GM21619 (cell line): ENCODE data around the gene APBA3.

Experiments
- ATAC-seq: cut with Tn5 transposase; IDR thresholded peaks from one replicate; pipeline ENCODE4 v1.9.1; 2021; ENCODE audit not compliant: unreplicated experiment

APBA3 gene

DNA sequence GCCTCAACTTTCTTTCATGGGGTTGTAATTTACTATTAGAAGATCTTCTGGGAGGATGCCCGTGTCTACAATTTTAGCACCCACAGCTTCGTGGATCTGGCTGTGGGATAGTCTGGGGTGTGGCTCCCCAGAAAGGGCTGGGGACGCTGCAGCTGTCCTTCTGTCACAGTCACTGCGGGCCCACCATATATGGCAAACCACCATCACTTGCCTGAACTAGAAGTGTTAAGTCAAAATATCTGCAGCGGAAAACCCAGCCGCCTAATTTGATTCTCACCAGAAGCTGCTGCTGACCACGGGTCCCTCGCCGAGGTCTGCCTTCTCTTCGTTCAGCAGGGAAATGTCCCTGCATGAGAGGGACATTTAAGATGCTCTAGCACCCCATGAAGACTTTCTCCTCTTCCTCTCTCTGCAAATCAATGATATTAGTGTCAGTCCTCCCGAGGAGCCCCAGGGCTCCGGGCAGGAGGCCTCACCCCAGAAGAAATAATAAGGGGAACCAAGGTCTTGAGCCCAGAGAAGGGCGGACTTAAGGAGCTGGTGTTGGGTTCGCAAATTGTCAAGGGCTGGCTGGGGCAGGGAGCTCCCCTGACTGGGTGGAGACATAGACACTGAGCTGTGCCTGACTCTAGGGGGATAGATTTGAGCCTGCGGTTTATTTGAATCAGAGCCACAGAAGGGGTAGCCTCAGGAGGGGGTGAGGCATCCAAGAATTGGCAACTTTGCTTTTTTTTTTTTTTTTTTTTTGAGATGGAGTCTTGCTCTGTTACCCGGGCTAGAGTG lies 27.7 kb upstream of the APBA3 start:
- ATAC-seq = no peak

DNA sequence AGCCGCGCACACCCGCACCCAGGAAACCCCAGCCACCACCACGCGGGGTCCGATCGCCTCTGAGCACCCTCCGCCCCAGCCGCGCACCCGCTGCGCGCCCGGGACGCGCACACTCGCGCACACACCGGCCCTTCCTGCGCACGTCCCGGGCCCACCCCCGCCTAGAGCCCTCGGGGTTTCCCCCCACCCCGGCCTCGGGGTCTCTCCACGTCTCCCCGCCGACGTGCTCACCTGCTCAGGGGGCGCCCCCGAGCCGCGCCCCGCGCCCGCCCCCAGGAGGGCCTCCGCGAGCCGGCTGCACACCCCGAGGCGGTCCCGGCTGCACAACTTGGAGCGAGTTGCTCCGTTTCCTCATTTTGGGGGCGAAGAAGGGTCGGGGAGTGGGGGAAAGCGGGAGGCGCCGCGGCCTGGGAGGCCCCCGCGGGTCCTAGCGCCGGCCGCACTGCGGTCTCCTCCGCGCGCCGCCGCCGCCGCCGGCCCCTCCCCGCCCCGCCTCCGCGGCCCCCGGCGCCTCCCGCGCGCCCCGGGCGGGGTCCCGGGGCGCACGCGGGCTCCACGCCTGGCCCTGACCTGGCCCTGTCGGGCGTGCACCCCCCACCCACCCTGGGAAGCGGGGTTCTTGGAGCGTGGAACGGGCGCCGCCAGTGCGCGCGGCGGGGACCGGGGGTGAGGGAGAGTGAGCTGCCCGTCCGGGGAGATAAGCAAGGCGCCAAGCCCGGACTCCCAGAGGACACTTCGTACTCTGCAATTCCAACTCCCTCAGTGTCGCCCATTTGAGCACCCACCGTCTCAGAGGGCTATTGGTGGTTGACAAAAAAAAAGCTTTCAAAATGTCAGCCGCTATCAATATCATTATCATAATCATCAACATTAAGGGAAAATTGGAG lies 24.7 kb upstream of the APBA3 start, which contains the start of gene MATK:
TSS of gene MATK (minus strand) at position 444 of the 887 bp plus-strand sequence. CDS start 1,246 bp downstream, outside the sequence.
- no peak for ATAC-seq

DNA sequence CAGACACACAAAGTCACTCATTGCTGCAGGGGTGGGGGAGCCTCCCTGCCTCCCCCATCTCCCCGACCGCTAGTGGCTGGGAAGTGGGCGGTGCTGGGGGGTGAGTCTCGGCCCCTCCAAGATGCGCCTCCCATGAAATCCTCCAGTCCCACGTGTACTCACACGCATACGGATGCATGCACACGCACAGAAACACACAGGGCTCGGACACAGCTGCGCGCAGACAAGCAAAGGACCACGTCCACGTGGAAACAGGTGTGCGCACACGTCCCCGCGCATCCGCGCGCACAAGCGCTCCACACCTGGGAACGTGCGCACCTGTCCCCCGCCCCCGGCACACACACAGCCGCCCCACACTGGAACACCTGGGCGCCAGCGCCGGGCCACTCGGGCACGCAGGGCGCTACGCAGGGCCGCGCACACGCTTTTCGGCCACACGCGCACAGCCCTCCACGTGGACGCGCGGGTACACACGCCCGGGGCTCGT lies 24.0 kb upstream of the APBA3 start:
- ATAC-seq = no peak

DNA sequence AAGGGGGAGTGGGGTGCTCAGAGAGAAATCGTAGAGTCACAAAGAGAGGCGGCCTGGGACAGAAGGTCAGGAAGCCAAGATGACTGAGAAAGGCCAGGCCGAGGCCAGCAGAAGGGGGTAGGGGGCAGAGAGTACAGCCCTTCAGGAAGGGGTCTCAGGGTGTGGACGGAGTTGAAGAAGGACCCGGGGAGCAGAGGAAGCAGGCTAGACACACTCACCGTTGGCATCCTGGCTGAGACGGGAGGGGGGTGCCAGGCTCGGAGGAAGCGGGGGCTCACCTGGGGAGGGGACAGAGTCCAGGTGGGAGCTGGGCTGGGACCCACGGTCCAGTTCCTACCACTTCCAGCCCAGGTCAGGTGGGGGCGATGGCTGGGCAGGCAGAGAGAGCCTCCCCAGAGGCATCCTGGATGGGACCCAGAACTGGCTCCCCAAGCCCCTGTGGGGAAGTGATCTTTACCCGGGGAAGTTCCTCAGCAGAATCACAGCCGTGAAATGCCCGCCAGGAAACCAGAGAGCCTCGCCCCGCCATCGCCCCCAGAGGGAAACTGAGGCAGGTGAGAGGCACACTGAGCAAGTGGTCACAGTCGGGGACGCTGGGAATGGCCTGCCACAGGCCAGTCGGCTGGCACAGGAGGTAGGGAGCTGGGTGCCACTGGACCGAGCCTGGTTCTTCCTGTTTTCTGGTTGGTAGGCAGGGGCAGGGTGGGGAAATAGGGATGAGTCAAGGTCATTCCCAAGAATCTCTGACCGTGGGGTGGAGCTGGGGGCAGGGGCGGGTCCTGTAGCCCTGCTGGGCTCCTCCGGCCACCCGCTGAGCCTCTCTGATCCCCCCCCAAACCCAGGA lies 23.3 kb upstream of the APBA3 start:
- ATAC-seq = no peak

DNA sequence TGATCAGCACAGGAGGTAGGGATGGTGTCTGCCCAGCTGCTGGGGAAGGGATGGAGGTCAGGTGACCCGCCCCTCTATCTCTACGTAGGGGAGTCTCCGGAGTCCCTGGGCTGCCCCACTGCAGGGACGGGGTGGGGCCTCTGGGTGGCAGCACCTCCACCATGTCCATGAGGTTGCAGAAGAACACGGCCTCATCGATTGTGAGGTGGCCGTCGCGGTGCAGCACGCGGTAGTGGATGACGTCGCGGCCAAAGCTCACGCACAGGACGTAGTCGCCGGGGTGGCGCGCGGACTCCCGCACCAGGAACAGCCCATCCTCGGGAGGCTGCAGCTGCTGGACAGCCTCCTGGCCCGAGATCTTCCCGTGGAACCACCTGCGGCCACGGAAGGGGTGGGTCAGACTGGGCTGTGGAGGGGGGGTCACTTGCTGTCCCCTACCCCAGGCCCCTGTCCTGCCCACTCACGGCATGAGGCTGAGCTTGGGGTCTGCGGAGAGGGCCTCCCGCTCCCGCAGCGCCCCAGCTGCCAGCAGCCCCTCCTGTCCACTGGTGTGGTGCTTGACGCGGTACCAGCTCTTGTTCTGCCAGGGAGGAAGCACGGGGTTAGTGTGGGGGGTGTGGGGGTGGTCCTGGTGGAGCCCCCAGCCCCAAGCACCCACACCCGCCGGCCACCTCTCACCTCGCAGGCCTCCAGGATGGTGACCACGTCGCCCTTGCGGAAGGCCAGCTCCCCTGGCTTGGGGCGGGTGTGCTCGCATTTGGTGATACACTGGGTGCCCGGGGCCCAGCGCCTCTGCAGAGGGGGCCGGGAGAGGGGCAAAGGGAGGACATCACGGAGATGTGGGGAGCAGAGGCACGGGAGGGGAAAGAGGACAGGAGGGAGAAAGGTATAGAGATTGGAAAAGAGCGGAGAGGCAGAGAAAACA lies 22.4 kb upstream of the APBA3 start:
- no peak for ATAC-seq

DNA sequence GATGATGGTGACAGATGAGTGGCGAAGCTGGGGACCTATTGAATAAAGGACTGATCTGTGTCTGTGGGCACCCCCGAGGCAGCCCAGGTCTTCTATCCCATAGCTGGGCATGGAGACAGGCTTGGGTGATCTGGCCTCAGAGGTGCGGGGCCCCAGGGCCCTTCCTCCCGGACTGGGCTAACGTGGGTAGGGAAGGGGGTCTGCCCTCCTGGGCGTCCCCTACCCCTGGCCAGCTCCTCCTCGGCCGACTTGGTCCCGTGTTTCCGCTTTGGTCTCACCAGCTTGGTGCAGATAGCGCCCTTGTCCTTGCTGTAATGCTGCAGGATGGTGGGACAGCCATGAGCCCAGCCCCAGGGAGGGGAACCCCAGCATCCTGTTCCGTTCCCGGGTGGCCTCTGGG lies 21.4 kb upstream of the APBA3 start:
- ATAC-seq = no peak

DNA sequence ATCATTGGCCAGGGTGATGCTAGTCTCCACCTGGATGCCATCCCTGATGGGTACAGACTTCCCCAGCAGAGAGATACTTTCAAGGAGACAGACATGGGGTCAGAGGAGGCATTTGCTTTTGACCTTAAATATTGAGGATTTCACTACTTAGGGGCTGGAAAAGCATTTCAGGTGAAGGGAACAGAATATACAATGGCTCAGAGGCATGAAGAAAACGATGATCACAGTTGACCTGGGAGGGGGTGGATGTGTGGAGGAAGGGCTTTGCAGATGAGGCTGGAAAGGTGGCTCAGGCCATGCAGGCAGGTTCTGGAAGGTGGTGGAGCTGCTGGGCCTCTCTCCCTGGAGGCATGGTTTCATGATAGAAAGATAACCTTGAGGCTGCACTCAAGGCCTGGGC lies 20.8 kb upstream of the APBA3 start:
- no peak for ATAC-seq

DNA sequence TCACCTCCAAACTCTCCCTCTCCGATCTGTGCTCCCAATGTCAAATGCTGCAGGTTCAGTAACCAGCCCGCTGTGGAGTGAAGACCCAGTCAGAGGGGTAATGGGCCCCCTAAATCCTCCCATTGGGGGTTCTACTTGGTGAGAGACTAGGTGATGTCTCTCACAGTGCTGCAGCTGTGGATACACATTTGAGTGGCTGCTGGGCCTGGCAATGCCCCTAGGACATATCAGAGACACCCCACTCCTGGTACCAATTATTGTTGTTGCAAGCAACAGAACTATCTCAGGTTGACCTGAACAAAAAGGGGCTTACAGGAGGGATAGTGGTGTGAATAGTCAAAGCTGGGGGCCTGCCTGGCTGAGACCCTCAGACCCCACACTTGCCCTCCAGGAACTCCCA lies 20.1 kb upstream of the APBA3 start:
- no peak for ATAC-seq

DNA sequence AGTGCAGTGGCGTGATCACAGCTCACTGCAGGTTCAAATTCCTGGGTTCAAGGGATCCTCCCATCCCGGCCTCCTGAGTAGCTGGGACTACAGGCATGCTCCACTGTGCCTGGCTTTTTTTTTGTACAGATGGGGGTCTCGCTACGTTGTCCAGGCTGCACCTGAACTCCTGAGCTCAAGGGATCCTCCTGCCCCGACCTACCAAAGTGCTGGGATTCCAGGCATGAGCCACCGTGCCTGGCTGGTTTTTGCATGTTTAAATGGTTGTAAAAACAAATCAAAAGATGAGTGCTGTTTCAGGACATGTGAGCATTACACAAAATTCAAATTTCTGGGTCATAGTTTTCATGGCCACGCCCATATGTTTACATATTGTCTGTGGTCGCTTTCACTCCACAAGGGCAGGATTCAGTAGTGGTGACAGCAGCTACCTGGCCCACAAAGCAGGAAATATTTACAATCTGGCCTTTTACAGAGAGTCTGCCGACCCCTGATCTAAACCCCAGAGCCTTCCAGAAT lies 19.4 kb upstream of the APBA3 start:
- no peak for ATAC-seq

DNA sequence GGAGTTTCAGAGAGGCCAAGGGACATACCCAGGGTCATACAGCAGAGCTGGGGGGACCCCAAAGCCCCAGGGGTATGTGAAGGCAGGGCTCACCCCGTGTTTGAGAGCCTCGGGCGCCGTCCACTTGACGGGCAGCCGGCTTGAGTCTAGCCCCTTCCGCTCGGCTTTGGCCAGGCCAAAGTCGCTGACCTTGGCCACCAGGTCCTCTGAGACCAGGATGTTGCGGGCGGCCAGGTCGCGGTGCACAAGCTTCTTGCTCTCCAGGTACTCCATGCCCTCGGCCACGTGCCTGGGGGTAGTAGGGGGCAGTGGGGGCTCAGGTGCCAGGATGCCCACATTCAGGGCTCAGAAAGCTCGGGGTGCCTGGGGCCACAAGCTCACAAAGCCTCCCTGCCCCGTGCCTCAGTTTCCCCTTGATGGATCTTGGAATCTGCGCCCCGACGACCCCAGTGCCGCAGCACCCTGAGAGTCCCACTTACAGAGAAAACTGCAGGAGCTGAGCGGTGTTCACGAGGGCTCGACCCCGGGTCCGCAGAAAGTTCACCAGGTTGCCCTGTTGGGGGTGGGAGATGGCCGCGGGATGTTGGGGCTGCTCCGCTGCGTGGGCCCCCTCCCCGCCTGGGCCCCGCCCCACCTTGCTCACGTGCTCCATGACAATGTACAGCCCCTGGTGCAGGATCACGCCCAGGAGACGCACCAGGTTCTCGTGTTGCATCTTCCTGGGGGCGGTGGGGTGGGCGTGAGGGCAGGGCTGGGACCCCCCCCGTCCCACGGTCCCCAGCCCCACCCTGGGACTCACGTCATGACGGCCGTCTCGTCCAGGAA lies 17.6 kb upstream of the APBA3 start:
- ATAC-seq = no peak

DNA sequence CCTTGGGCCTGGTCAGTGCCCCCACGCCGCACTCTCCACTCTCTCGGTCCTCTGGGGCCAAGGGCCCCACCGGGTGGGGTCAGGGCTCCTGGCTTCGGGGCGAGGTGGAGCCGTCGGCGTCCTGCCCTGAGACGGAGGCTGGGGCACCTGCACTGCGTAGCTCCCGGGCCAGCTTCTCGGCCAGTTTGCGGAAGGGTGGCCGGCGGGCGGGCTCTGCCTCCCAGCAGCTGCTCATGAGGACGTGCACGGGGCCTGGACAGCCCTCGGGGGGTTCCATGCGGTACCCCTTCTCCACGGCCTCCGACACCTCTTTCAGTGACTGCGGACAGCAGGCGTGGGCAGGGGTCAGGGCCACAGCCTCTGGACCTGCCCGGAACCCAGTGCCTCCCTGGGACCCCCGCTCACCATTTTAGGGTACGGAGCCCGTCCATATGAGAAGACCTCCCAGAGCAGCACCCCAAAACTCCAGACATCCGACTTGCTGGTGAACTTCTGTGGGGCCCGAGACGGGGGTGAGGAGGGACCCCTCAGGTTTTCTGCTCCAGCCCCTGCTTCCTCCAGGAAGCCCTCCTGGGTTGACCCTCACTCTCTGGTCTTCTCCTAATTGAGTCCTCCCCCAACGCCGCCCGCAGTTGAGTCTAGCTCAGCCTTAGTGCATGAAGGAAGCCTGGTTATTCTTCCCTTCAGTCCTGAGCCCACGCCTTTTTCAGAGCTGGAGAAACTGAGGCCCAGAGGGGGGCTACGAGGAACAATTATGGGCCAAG lies 16.8 kb upstream of the APBA3 start:
- ATAC-seq = no peak

DNA sequence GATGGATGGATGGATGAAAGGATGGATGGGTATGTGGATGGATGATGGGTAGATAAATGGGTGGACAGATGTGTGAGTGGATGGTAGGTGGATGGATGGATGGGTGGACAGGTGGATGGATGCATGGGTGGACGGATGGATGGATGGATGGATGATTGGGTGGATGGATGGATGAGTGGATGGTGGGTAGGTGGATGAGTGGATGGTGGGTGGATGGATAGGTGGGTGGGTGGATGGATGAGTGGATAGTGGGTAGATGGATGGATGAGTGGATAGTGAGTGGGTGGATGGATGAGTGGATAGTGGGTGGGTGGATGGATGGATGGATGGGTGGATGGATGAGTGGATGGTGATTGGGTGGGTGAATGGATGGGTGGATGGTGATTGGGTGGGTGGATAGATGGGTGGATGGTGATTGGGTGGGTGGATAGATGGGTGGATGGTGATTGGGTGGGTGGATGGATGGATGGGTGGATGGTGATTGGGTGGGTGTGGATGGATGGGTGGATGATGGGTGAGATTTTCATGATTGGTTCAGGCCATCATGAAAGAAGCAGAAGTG lies 15.1 kb upstream of the APBA3 start:
- ATAC-seq = no peak

DNA sequence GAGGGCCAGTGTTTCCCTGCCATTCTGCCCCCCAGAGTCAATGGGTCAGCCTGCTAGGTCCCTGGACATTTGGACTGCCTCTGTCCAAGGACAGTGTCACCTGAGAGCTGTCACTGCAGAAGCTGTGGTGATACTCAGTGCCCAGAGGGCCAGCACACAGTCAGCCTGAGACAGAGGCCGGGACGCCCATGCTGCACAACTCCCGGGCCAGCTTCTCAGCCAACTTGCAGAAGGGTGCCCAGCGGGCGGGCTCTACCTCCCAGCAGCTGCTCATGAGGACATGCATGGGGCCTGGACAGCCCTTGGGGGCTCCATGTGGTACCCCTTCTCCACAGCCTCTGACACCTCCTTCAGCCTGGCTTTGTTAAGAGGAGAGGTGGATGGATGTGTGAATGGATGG lies 14.3 kb upstream of the APBA3 start:
- no peak for ATAC-seq

DNA sequence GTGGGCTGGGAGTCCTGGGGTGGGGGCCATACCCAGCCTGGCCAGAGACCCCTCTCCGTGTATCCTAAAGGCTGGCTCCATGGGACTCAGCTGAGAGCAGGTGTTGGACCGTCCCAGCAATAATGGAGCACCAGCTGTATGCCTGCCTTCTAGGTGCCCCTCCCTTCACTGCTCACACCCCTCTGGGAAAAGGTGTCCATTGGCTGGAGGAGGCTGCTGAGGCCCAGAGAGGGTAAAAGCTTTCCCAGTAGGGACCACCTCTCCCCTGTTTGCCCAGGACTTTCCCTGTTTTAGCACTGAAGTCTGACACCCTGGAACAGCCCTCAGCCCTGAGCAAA lies 13.9 kb upstream of the APBA3 start:
- ATAC-seq = no peak

DNA sequence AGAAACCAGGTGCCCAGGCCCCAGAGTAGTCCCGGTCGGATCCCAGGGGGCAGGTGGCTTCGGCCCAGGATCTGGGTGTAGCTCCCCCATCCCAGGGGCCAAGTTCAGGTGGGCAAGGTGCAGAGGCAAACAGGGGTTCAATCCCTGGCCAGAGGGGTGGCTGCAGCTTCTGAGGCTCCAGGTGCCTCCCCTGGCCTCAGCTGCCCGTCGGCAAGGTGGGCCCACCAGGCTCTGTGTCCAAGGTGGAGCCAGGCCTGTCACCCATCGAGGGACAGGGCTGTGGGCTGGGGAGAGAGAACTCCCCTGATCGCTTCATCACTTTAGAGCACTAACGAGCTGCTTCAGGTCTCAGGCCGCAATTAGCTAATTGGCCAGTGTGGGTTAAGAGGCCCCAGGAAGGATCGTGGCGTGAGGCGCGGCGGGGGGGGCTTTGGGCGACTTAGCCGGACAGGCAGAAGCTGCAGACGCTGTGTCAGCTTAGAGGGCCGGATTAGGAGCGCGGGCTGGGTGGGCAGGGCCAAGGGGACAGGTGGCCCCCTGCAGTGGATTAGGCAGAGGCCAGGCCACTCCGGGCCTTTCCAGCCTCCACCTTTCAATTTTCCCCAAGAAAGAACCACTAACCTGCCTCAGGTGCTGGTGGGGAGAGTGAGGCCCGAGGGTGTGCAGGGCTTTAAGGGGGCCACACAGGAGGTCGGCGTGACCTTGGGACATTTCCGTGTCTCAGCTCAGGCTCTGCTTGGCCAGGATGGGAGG lies 13.3 kb upstream of the APBA3 start:
- no peak for ATAC-seq

DNA sequence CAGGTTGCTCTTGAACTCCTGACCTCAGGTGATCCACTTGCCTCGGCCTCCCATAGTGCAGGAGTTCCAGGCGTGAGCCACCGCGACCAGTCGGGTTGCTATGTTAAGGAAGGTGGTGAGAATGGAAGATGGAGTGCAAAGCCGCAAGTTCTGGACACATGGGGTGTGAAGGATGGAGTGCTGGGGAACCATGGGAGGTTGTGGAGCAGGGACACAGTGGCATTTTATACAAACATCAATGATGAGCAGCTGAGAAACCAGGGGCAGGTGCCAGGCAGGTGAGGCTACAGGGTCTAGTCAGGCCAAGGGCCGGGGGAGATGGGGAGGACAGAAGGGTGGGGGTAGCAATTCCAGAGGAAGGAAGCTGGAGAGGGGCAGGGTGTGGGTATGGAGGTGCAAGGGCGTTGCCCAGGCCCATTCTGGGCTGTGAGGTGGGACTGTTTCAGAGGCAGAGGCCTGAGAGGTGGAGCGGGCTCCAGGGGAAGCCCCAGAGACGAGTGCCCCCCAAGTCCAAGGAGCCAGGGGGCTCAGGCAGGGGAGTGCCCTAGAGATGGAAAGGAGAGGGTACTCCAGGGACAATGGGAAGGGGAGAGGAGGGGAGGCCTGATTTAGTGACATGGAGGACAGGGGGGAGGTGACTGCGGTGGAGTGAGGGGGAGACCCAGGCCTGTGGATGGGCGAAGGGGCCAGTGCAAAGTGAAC lies 12.5 kb upstream of the APBA3 start:
- no peak for ATAC-seq
